OCI-LY3 (cell line): ENCODE data around the gene PTPRN2.

Experiments
- H2AFZ ChIP-seq: fragments of 200-600, 300-600 bp; shearing (Covaris generic); 2 replicates; pipeline ENCODE4 v1.6.0; 2014; ENCODE audit warnings: antibody characterized with exemption, low read depth, low read length
- H3K27ac ChIP-seq: fragments of 200-600, 300-600 bp; sonication (generic); 2 replicates; pipeline ENCODE4 v1.5.1; 2014; ENCODE audit warnings: mild to moderate bottlenecking, low read length, moderate library complexity, mixed read lengths
- H3K27me3 ChIP-seq: fragments of 200-600, 300-600 bp; sonication (generic); 2 replicates; pipeline ENCODE4 v1.6.1; 2014; ENCODE audit warnings: low read depth, low read length, mixed read lengths
- H3K36me3 ChIP-seq: fragments of 200-600, 300-600 bp; sonication (generic); replicated peaks from 2 replicates; pipeline ENCODE3; 2014; ENCODE audit warnings: low read depth, low read length, mixed read lengths
- H3K4me1 ChIP-seq: fragments of 300-600, 200-600 bp; sonication (generic); 2 replicates; pipeline ENCODE4 v1.6.1; 2014; ENCODE audit warnings: low read length, mixed read lengths
- H3K4me2 ChIP-seq: fragments of 200-600, 300-600 bp; sonication (generic); 2 replicates; pipeline ENCODE4 v1.6.1; 2014; ENCODE audit warnings: low read length, mixed read lengths
- H3K4me3 ChIP-seq: fragments of 300-600, 200-600 bp; sonication (generic); 2 replicates; pipeline ENCODE4 v1.5.1; 2014; ENCODE audit warnings: antibody characterized with exemption, mild to moderate bottlenecking, low read length, moderate library complexity
- H3K79me2 ChIP-seq: fragments of 300-600, 200-600 bp; shearing (Covaris generic); 2 replicates; pipeline ENCODE4 v1.6.1; 2014; ENCODE audit warnings: mild to moderate bottlenecking, low read length, mixed read lengths
- H3K9ac ChIP-seq: fragments of 300-600, 200-600 bp; shearing (Covaris generic); 2 replicates; pipeline ENCODE4 v1.6.0; 2014; ENCODE audit warnings: mild to moderate bottlenecking, low read length, moderate library complexity
- H3K9me3 ChIP-seq: fragments of 200-600, 300-600 bp; shearing (Covaris generic); 2 replicates; pipeline ENCODE4 v1.6.1; 2014; ENCODE audit warnings: low read length, mixed read lengths; ENCODE audit not compliant: insufficient read depth
- H4K20me1 ChIP-seq: fragments of 200-600, 300-600 bp; sonication (generic); 2 replicates; pipeline ENCODE4 v1.6.1; 2016; ENCODE audit warnings: low read length, mixed read lengths; ENCODE audit not compliant: insufficient read depth
- CTCF ChIP-seq: fragments of 200-600, 300-600 bp; sonication (generic); IDR thresholded peaks from 2 replicates; pipeline ENCODE4 v1.5.1; 2014; ENCODE audit warnings: antibody characterized with exemption, low read length, low read depth
- EZH2phosphoT487 ChIP-seq: fragments of 200-600 bp; shearing (Covaris generic); IDR thresholded peaks from 2 replicates; pipeline ENCODE4 v1.6.1; 2018; ENCODE audit warnings: antibody characterized with exemption, mixed run types, low read depth

Gene PTPRN2

GRCh38 chr7:158596309-158596708 lies 8.7 kb upstream of the PTPRN2 start:
- TF ChIP-seq EZH2phosphoT487 (no peak), CTCF (no peak)
- H3K9me3 ChIP-seq: no peaks in the 10 kb centered on the region
- H3K4me1 ChIP-seq: no peaks in the 10 kb centered on the region
- no peaks in the 10 kb centered on the region for H3K79me2 ChIP-seq
- no peaks in the 10 kb centered on the region for H3K27me3 ChIP-seq
- H4K20me1 ChIP-seq: no peaks in the 10 kb centered on the region
- H3K27ac ChIP-seq: no peak overlapping the region
- no peak overlapping the region for H3K4me3 ChIP-seq
- no peak overlapping the region for H3K9ac ChIP-seq
- H3K4me2 ChIP-seq: no peak overlapping the region
- no peaks in the 10 kb centered on the region for H3K36me3 ChIP-seq
- H2AFZ ChIP-seq: no peak overlapping the region

GRCh38 chr7:158595068-158595467 lies 7.4 kb upstream of the PTPRN2 start:
- Histone ChIP-seq H3K27me3 (no peaks in the 10 kb centered on the region), H3K9ac (no peak overlapping the region), H3K36me3 (no peaks in the 10 kb centered on the region), H3K4me1 (no peaks in the 10 kb centered on the region), H3K4me3 (no peak overlapping the region), H3K9me3 (no peaks in the 10 kb centered on the region), H3K79me2 (no peaks in the 10 kb centered on the region), H2AFZ (no peak overlapping the region), H3K27ac (no peak overlapping the region), H3K4me2 (no peak overlapping the region), H4K20me1 (no peaks in the 10 kb centered on the region)
- TF ChIP-seq CTCF (no peak), EZH2phosphoT487 (no peak)

DNA sequence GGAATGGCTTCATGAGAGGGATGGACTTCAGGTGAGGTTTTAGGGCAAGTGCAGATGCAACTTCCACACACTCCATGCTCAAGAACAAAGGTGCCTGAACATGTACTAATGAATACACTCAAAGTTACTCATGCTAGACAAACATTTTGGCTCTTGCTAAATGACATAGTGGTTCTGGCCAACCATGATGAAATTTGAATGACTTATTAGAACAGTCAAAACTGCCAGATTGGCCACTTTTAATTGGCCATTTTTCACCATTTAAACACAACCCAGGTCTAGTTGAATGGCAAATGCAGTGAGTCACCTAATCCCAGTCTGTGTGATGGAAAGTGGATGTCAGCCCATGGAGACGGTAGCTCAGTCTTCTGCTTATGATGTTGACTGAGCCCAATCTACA lies 4.9 kb upstream of the PTPRN2 start:
- H3K9ac ChIP-seq: no peak overlapping the region
- no peak overlapping the region for H3K27ac ChIP-seq
- no peak for TF ChIP-seq EZH2phosphoT487
- TF ChIP-seq CTCF: no peak
- no peaks in the 10 kb centered on the region for H3K9me3 ChIP-seq
- no peak overlapping the region for H3K4me2 ChIP-seq
- no peak overlapping the region for H3K4me3 ChIP-seq
- no peaks in the 10 kb centered on the region for H4K20me1 ChIP-seq
- no peak overlapping the region for H2AFZ ChIP-seq
- no peaks in the 10 kb centered on the region for H3K79me2 ChIP-seq
- no peaks in the 10 kb centered on the region for H3K27me3 ChIP-seq
- no peaks in the 10 kb centered on the region for H3K36me3 ChIP-seq
- H3K4me1 ChIP-seq: no peaks in the 10 kb centered on the region

GRCh38 chr7:158591944-158592343 lies 4.3 kb upstream of the PTPRN2 start:
- TF ChIP-seq EZH2phosphoT487 (no peak), CTCF (no peak)
- Histone ChIP-seq H3K27ac (no peak overlapping the region), H3K27me3 (no peaks in the 10 kb centered on the region)

More at GRCh38 chr7:158591944-158592343, 4.3 kb upstream of the PTPRN2 start:
- Histone ChIP-seq H3K4me2 (no peak overlapping the region), H3K9me3 (no peaks in the 10 kb centered on the region), H3K4me3 (no peak overlapping the region), H3K4me1 (no peaks in the 10 kb centered on the region), H3K9ac (no peak overlapping the region), H3K79me2 (no peaks in the 10 kb centered on the region), H4K20me1 (no peaks in the 10 kb centered on the region), H3K36me3 (no peaks in the 10 kb centered on the region), H2AFZ (no peak overlapping the region)
